ENCODE measurements around the gene PRDM12. TPM values are rescaled to one million over a fixed set of nuclear protein-coding genes. Genes with fewer than 3 reads are reported as not detected.

PRDM12 gene
- total and polyA plus RNA-seq, 2 experiments from 2014 or later = 0.11 TPM; not detected in 1

DNA sequence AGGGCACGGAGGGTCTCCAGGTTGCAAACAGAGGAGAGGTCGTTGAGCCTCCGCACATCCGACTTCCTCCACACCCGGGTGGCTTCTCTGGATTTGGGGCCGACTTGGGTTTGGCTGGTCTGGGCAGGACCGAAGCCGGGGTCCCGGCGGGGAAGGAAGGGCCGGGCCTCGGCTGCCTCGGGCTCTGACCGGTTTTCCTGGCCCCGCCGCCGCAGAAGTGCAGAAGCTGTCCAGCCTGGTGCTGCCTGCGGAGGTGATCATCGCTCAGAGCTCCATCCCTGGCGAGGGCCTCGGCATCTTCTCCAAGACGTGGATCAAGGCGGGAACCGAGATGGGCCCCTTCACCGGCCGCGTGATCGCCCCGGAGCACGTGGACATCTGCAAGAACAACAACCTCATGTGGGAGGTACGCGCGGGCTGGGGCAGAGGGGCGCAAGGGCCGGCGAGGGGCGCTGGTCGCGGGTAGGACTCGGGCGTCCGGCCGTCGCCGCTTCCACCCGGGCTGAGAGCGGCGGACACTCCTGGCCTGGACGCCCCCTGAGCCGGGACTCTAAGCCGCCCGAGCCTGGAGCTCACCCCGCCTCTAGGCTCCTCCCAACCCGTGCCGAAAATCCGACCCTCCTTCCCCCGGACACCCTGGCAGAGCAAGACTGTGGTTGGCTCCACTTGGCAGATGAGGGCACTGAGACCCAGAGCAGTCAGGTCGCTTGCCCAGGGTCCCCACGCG lies 2.2 kb downstream of the PRDM12 start (continued):
- no peak for TF ChIP-seq ZNF331 (CRISPR knock-in tag; IDR thresholded peaks at IDR 0.05; ENCODE audit: low read depth)
- TF ChIP-seq EZH2 (IDR thresholded peaks at IDR 0.05; ENCODE audit: low read depth, unreplicated experiment) = peak; percentile 99
- TF ChIP-seq NANOG (IDR thresholded peaks at IDR 0.05; ENCODE audit: borderline replicate concordance) = no peak
- TF ChIP-seq, protein P1, sequence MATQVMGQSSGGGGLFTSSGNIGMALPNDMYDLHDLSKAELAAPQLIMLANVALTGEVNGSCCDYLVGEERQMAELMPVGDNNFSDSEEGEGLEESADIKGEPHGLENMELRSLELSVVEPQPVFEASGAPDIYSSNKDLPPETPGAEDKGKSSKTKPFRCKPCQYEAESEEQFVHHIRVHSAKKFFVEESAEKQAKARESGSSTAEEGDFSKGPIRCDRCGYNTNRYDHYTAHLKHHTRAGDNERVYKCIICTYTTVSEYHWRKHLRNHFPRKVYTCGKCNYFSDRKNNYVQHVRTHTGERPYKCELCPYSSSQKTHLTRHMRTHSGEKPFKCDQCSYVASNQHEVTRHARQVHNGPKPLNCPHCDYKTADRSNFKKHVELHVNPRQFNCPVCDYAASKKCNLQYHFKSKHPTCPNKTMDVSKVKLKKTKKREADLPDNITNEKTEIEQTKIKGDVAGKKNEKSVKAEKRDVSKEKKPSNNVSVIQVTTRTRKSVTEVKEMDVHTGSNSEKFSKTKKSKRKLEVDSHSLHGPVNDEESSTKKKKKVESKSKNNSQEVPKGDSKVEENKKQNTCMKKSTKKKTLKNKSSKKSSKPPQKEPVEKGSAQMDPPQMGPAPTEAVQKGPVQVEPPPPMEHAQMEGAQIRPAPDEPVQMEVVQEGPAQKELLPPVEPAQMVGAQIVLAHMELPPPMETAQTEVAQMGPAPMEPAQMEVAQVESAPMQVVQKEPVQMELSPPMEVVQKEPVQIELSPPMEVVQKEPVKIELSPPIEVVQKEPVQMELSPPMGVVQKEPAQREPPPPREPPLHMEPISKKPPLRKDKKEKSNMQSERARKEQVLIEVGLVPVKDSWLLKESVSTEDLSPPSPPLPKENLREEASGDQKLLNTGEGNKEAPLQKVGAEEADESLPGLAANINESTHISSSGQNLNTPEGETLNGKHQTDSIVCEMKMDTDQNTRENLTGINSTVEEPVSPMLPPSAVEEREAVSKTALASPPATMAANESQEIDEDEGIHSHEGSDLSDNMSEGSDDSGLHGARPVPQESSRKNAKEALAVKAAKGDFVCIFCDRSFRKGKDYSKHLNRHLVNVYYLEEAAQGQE (IDR thresholded peaks at IDR 0.05; ENCODE audit: unreplicated experiment) = no peak

DNA sequence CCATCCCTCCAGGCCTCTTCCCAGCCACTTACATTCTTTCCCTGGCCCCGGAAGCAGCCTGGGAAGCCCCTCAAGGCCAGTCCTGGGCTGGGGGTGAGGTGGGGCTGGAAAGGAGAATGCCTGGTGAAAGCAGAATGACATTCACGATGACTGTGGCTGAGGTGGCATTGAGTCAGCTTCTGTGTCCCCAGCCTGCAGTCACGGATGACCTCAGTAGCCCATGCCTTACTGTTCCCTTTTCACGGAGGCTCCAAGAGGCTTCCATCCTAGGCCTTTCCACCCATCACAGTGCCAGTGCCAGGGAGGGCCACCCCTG lies 2.7 kb downstream of the PRDM12 start:
- Histone ChIP-seq H4K20me1 (replicated peaks; ENCODE audit: insufficient read depth) (no peaks in the 10 kb centered on the region), H3K4me2 (peak overlapping the region; percentile 74; the same call in 1 of the 2 replicates), H3F3A (replicated peaks; ENCODE audit: low read depth) (0 out of 2 replicates have a peak, but pooled peaks cover 3% of the 10 kb centered on the region), H3K27ac (ENCODE audit: low read depth) (no peak overlapping the region), H2AFZ (peak overlapping the region; percentile 94; the same call in 1 of the 2 replicates), H3K9me2 (ENCODE audit: insufficient read depth) (no peaks in the 10 kb centered on the region), H3K79me2 (replicated peaks; ENCODE audit: insufficient read depth) (no peaks in the 10 kb centered on the region), H3K36me3 (ENCODE audit: insufficient read depth) (no peaks in the 10 kb centered on the region), H3K27me3 (ENCODE audit: insufficient read depth) (peaks cover 80% of the 10 kb centered on the region), H3K4me3 (peak overlapping the region; percentile 47), H3K4me1 (ENCODE audit: insufficient read depth) (peaks cover 16% of the 10 kb centered on the region; the same call in 1 of the 2 replicates)
- H3K36me3 Mint-ChIP-seq (ENCODE audit: low read depth) = no peaks in the 10 kb centered on the region; the same call in 2 of the 3 replicates
- no peak overlapping the region for H3K27ac Mint-ChIP-seq
- peaks cover 13% of the 10 kb centered on the region for H3K4me1 Mint-ChIP-seq
- peaks cover 79% of the 10 kb centered on the region for H3K27me3 Mint-ChIP-seq (ENCODE audit: insufficient read depth, low read depth, poor library complexity)
- DNase-seq (ENCODE audit: low spot score) (no peak), ATAC-seq (no peak)
- TF ChIP-seq EZH2 (IDR thresholded peaks at IDR 0.05; ENCODE audit: low read depth, unreplicated experiment) (peak; percentile 51), POLR2AphosphoS5 (IDR thresholded peaks at IDR 0.05; ENCODE audit: low read depth) (no peak)
- TF ChIP-seq, protein P2, sequence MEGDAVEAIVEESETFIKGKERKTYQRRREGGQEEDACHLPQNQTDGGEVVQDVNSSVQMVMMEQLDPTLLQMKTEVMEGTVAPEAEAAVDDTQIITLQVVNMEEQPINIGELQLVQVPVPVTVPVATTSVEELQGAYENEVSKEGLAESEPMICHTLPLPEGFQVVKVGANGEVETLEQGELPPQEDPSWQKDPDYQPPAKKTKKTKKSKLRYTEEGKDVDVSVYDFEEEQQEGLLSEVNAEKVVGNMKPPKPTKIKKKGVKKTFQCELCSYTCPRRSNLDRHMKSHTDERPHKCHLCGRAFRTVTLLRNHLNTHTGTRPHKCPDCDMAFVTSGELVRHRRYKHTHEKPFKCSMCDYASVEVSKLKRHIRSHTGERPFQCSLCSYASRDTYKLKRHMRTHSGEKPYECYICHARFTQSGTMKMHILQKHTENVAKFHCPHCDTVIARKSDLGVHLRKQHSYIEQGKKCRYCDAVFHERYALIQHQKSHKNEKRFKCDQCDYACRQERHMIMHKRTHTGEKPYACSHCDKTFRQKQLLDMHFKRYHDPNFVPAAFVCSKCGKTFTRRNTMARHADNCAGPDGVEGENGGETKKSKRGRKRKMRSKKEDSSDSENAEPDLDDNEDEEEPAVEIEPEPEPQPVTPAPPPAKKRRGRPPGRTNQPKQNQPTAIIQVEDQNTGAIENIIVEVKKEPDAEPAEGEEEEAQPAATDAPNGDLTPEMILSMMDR (conservative IDR thresholded peaks at IDR 0.05; ENCODE audit: low read depth in 2 of 2) = no peak
- peak overlapping the region; percentile 57; the same call in 2 of the 3 replicates for H3K4me3 Mint-ChIP-seq
- H3K9me3 Mint-ChIP-seq = peaks cover 6% of the 10 kb centered on the region; the same call in 1 of the 3 replicates

DNA sequence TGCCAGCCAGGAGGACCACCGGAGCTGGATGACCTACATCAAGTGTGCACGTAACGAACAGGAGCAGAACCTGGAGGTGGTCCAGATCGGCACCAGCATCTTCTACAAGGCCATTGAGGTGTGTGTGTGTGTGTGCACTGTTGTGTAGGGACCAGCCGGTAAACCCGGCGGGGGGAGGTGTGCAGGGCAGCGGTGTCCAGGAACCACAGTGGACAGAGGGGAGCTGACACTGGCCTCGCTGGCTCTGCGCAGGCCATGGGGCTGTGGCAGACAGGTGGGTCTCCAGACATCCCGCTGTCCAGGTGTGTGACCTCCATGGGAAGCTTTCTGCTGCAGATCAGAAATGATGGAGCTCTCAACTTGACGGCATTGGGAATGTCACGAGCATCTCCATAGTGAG lies 3.8 kb downstream of the PRDM12 start:
- no peaks in the 10 kb centered on the region; the same call in 2 of the 3 replicates for H3K36me3 Mint-ChIP-seq (ENCODE audit: low read depth)
- Histone ChIP-seq H3K27me3 (ENCODE audit: insufficient read depth) (peaks cover 69% of the 10 kb centered on the region), H3K4me3 (no peak overlapping the region), H3K27ac (ENCODE audit: low read depth) (no peak overlapping the region), H3K9me2 (ENCODE audit: insufficient read depth) (no peaks in the 10 kb centered on the region), H4K20me1 (replicated peaks; ENCODE audit: insufficient read depth) (no peaks in the 10 kb centered on the region), H2AFZ (no peak overlapping the region), H3K4me1 (ENCODE audit: insufficient read depth) (peaks cover 8% of the 10 kb centered on the region; the same call in 1 of the 2 replicates), H3K36me3 (ENCODE audit: insufficient read depth) (no peaks in the 10 kb centered on the region), H3F3A (replicated peaks; ENCODE audit: low read depth) (no peaks in the 10 kb centered on the region), H3K4me2 (no peak overlapping the region), H3K79me2 (replicated peaks; ENCODE audit: insufficient read depth) (no peaks in the 10 kb centered on the region)
- no peak for DNase-seq (ENCODE audit: low spot score)
- ATAC-seq = no peak
- peaks cover 8% of the 10 kb centered on the region for H3K4me1 Mint-ChIP-seq
- H3K9me3 Mint-ChIP-seq = peaks cover 6% of the 10 kb centered on the region; the same call in 1 of the 3 replicates
- H3K27me3 Mint-ChIP-seq (ENCODE audit: insufficient read depth, low read depth, poor library complexity) = peaks cover 68% of the 10 kb centered on the region
- no peak overlapping the region for H3K27ac Mint-ChIP-seq
- H3K4me3 Mint-ChIP-seq = no peak overlapping the region
- TF ChIP-seq, protein P1 (IDR thresholded peaks at IDR 0.05; ENCODE audit: unreplicated experiment) = no peak
- TF ChIP-seq JUNB (IDR thresholded peaks at IDR 0.05; ENCODE audit: unreplicated experiment) = no peak

Data from GM23338 (cell line).